NCI-H524 (cell line): ENCODE results near the gene HOXA5.
A peak's percentile ranks its signal among the peaks of the same experiment; 100 is the strongest.

ENCODE experiments used
- DNase-seq, 2 experiments: peaks; one replicate each; lab custom pipeline; 2025; lab: John Stamatoyannopoulos, UW

The HOXA5 gene

DNA sequence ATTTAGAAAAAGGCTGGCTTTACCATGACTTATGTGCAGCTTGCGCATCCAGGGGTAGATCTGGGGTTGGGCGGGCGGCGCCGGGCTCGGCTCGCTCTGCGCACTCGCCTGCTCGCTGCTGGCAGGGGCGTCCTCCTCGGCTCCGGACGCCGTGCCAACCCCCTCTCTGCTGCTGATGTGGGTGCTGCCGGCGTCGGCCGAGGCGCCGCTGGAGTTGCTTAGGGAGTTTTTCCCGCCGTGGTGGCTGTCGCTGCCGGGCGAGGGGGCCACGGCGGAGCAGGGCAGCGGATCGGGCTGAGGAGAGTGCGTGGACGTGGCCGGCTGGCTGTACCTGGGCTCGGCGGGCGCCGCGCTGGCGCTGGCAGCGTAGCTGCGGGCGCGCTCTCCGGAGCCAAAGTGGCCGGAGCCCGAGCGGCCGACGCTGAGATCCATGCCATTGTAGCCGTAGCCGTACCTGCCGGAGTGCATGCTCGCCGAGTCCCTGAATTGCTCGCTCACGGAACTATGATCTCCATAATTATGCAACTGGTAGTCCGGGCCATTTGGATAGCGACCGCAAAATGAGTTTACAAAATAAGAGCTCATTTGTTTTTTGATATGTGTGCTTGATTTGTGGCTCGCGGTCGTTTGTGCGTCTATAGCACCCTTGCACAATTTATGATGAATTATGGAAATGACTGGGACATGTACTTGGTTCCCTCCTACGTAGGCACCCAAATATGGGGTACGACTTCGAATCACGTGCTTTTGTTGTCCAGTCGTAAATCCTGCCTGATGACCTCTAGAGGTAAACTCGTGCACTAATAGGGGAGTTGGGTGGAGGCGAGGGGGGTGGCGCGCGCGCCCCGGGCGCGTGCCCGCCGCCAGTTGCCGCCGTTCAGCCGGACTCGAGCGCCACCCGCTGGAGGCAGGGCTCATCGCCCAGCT, at the start of gene HOXA5:
HOXA5 (minus strand) TSS at position 659 of the 927 bp plus-strand sequence; CDS start at position 585, 74 bp downstream.
- DNase-seq: peak; percentile 86 to 92

DNA sequence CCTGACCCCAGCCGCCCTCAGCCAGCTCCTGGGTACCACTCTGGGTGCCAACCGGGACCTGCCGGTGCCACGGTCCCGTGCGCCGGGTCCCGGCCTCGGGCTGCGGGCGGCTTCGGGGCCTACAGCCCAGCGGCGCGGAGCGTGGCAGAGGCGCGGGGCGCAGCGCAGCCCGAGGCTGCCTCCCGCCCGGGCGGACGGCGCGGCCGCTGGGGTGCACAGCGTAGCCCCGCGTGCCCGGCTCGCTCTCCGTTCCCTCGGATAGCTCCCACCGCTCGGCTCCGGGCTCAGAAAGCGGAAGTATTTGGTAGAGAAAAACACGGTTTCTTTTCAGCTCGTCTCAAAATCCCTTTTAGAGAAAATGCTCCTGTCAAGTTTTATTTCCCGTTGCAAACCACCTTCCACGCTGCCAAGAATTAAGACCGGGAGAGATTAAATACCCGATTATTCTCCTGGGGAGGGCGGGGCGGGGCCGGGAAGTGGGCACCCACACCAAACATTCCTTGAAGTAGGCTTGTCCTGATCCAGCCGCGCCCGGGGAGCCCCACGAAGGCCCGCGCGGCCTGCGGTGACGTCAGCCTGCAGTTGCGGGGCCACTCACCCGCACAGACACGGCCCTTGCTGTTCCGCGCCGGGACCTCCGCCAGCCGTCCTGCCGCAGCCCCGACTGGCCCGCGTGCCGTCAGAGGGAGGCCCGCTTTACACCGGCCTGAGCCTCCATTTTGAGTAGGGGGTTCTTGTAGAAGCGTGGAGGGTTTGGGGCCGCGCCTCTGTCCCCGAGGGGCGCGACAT, 49.3 kb upstream of the HOXA5 start:
- no peak for DNase-seq

DNA sequence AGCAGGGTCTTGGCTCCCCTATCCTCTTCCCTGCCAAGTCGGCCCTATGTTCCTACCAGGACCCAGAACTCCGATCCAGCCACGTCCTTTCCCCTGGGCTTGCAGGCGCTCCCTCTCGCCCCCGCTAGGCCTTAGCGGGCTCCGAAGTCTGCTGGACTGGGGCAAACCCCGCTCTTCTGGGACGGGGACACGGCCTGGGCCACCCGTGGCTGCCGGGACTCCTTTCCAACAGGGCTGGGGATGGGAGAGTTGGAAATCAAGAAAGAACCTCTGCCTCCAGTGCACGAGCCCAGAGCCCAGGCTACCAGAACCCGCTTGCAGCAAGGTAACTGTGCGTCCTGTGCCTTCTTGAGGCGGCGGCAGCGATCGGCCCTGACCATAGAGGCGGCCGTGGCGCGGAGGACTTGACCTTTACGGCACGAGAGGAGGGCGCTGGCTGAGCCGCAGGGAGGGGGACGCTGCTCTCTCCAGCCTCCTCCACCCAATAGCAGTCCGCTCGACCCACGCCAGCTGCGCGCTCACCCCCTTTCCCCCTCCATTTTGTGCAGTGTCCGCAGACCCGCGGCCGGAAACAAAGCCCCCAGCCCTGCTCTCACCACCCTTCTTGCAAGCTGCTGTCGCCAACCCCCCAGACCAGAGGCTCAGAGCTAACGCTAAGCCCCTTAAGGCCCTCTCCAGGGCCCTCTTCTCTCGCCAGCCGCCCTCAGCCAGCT, 48.5 kb upstream of the HOXA5 start:
- no peak for DNase-seq

DNA sequence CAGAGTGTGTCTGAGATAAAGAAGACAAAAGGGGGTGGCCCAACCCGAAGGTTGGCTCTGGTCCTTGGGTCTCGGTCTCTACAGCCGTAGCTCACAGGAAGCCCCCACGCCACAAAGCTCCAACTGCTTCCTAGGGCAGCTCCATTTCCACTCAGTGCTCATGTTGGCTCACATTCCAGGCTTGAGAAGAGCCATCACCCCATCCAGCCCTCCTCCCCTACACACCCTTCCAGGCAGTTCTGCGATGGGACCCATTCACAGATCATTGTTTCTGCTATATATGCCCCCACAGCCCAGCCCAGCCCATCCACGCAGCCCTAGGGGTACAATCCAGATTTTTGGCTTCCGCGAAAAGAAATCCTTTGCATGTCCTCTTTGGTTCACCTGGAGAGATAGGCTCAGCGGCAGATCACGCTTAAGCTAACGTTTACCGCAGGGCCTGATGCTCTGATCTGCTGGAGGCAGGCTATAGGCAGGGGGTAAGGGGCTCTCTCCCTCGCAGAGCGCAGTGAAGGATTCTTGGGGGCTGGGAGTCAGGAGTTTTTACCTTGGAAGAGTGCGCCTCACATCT, 47.8 kb upstream of the HOXA5 start:
- no peak for DNase-seq

DNA sequence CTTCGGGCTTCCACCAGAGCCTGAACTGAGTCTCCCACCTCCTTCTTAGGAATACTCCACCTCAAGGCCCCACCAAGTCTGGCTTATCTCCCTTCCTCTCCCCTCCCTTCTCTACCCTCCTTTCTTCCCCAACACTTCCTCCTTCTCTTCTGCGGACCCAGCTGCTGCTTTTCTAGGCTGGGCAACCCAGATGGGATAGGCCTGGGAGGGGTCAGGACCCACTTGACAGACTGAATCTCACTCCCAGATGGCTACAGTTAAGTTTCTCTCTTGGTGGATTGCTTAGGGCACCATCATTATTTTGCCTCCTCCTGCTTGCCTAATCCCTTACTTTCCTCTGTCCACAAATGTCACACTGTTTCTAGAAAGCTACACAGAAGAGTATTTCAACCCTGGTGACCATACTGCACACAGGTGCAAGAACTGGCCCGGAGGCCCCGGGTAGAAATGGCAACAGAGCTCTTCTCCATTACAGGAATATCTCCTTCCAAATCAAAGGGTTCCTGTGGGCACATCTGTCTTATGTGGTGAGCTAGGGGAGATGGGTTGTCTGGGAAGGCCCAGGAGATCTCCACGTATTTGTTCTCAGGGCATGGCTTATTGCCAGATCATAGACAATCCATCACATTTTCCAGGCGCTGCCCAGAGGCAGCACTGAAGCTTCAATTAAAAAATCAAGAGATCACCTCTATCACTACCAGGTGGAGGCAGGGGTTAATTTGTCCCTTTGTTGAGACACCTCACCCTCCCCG, 46.7 kb upstream of the HOXA5 start:
- DNase-seq: peak; percentile 80 to 89

DNA sequence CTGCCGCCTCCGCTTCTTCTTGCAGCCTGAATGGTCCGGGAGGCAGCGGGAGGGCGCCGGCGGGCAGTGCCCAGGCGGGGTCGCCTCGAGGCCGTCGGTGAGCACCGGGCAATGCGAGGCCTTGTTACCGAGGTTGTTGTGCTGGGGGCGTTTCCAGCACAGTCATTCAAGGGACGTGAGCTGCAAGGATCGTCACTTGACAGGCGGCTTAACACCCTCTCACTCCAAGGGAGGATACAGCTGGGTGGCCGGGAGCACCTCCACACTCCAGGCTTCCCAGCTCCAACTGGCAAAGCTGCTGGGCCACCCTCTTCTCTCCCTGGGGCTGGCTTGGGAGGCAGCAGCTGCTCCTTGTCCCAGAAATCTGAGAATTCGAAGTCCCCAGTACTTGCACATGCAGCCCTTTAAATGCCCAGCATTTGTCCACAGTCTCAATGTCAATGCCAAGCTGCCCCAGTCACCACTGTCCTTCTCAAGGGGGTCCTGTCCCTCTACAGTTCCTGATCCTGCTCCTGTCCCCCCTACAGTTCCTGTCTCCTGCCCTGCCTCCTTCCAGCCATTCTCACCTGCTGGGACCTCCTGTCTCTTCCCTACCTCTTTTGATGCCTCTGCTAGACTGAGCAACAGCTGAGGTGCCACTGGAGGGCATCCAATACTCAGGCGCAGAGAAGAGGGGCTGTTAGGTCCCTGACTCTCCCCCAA, 46.0 kb upstream of the HOXA5 start:
- DNase-seq: no peak

DNA sequence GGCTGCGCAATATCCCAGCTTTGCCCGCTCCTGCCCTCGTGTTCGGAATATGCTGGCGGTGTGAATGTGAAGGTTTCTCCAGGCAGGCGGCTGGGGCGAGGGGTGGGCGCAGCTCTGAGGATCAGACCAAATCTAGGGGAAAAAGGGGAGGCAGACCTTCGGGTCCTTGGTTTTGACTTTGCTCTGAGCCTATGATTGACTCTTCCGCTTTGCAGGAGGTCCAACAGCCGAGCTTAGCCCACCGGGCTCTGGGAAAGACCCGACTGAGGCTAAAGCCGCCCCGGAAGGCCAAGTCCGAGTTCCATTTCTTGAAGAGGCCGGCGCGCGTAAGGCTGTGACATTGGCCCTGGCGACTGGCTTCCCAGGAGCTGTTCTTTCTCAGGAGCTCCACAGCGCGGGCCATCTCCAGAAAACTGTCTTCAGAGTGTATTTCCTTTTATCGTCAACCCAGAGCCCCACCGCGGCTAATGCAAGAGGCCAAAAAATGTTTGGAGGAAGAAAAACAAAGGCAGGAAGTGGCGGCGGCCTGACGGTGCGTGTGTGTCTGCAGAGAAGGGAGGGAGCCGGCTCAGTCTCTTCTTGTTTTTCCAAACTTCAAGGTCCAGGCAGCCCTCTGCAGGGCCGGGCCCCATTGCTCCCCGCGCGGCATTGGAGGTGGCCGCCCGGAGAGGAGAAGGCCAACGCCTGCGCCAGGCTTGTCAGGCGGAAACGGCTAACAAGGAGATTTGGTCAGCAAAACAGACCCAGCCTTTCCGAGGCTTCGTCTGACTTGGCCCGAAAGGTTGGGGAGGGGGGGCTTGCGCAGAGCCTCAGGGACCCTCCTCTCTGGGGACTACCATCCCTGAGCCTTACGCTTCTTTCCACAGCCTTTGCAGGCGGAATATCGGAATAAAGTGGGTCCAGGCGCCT, 45.2 kb upstream of the HOXA5 start:
- no peak for DNase-seq

DNA sequence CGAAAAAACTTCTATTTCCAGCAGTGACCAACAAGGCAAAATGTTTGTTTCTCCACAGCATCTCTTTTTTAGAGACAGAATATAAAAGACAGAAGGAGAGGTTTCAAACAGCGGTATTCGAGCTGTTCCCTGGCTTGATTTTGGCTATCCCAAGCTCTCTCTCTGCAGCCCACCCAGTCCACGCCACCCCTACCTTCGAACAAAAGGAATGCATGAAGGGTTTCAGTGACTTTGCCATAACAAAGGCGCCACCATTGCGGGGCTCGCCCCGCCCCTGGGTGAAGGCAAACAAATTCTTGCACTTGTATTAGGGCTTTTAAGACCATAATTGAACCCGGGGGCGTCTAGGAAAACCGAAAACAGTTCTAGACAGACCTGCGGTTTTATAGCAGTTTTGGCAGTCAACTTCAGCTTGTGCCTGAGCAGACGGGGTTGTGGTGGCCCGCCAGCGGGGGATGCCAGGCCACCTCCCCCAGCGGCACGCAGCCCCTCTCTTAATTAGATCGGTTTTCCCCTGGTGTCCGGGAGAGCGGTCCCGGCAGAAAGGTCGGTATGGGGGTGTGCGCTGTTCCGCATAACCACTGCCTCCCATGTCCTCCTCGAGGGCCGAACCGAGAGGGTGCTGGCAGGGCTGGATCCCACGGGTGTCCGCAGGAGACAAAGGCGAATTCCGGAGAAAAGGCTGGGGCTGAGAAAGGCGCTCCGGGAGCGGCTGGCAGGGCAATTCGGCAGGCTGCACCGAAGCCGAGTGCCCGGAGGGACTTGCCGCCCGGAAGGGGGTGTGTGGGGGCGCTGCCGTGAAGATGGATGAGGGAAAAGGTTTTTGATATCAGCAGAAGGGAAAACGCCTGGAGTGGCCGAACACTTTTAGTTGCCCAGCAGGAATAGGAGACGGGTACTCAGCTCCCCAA, 44.2 kb upstream of the HOXA5 start:
- DNase-seq: no peak

DNA sequence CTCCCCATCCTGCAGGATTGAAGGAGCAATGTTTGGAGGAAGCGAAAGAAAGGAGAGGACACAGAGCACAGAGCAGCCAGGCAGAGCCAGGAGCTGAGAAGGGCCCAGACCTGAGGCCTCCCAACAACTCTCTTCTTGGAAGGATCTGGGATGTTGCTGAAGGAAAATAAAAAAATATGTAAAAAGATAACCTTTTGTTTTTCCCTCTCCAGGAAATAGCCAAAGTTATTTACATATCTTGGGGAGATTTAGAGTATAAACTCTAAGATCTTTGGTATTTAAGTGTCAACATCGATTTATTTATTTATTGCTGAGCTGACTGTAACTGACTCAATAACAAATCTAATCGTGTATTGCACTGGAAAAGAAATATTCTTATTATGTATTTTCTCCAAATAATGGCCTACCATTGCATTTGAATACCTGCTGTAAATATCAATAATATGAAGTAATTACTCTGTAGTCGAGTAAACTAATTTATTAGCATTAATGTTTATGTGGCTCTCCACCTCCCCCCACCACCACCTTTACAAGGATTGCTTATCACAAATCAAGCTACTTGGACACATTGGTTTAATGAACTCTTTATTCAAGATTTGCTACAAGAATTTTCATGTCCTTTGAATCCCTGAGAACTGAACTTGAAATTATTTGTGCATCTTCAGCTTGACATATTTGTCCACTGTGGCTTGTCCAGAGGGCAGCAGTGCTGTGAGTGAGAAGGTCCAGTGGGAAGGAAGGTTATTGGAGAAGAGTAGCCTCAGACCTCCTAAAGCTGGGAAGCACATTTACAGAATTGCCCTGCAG, 43.4 kb upstream of the HOXA5 start:
- DNase-seq: no peak

DNA sequence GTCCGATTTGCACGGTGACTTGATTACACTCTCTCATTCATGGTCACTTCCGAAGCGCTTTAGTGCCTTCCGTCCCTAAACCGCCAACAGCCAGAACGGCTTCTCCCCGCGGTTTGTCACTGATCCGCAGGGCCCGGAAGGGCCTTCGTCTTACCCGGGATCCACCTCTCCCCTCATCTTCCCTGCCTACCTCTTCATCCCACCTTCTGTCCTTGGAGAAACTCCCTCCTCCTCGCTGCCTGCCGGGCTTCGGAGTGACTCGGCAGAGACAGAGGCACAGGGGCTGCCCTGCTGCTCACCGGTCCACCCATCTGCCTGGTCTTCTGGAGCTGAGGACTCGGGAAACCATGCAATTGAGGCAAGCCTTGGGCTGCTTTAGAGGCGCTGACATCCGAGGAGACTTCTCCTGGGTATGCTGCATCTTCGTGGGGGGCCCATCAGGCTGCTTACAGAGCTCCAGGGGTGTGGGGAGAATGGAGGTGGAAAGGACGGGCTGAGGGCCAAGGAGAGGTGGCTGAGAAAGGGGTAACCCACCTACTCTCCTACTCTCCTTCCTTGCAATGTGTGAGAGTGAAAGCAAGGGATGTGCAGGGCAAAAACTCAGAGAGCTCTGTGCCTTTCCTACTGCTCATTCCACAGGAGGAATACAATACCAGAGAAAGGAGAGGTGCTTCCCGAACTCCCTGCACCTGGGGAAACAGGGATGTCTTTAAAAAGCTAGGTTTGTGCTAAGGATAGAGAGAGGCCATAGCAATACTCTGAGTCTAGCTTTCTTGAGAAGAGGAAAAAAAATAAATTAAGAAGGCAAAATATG, 42.6 kb upstream of the HOXA5 start:
- DNase-seq: no peak

DNA sequence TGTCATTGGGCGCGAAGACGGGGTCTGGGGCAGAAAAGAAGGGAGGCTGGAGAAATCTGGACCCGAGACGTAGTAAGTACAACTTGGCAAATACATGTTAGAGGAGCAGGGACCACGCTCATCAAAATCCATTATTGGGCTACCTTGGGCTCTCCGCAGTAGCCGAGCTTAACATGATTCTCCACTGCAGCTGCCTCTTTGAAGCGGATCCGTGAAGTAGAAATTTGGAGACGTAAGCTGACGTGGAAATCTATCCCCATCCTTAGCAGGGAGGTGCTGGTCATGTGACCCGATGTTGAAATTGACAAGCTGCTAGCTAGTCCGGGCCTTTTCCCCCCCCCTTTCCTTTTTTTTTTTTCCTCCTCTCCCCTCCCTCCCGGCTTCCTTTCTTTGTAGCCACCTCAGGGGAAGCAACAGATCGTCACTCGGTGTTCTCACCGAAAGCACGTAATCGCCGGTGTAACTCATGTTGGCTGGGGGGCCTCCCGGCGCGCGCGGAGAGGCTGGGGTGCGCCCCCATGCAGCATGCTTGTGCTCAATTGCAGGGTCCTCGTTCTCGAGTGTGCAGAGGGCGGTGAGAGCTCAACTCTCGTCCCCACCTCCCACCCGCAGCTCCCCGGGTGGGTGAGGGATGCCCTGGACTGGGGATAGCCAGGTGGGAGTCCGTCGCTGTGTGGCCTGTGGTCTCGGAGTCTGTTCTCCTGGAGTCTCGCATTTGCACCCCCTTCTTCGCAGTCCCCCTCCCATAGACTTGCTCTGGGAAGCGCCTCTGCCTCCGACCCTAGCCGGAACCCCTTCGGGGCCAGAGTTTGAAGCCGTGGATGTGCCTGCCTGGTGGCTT, 41.8 kb upstream of the HOXA5 start, which contains the start of gene HOXA11:
HOXA11 (minus strand) TSS at position 220 of the 841 bp plus-strand sequence; CDS start at position 132, 88 bp downstream.
- peak in 1 of 2 experiments; percentile 55 for DNase-seq

DNA sequence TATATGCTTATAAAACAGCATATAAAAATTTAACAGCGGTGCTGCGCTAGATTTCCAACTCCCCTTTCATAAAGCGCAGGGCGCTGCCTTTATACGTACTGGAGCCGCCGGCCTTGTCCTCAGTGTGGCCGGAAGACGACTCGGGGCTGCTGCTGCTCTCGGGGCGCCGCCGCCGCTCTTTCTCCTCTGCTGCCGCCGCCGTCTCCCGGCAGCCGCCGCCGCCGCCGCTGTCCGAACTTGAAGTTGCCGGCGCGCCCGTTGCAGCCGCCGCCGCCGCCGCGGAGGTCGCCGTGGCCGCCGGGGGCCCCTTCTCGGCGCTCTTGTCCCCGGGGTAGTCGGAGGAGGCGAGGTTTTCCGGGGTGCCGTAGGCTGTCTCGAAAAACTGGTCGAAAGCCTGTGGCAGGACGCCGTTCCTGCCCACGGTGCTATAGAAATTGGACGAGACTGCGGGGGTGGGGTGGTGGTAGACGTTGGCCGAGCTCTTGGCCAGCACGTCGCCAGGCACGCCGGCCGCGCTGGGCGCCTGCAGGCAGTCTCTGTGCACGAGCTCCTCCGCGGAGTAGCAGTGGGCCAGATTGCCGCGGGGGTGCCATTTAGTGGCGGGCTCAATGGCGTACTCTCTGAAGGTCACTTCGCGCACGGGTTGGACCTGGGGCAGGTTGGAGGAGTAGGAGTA, 41.0 kb upstream of the HOXA5 start:
- peak in 1 of 2 experiments; percentile 54 for DNase-seq

DNA sequence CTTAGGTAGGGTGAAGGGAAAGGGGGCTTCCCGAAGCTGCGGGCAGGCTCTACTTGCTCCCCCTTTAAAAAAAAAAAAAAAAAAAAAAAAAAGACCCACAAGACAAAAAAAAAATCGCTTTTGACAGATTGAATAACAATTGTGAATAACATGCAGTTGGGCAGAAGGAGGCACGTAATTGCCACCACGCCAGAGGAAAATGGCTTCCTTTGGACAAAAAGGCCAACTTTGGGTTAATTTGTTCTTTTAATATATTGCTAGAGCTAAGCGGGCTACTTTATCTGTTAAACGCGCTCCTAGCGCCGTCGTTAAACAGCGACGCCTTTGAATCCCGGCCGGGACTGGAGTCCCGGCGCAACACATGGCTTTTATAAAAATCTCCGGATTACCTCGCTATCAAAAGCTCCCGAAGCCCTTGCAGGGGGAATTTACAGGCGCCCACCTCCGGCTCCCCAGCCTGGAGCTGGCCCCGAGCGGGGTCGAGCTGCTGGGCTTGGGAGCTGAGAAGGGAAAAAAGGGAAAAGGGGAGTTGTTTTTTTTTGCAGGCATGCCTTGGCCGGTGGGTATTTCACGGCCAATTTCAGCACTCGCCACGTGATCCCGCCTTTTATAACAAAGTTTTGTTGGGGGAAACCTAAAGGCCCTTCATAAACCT, 40.3 kb upstream of the HOXA5 start:
- peak in 1 of 2 experiments; percentile 37 for DNase-seq
